DND-41 (cell line): ENCODE measurements around the gene MEGF11.

ENCODE experiments used
- CTCF ChIP-seq: IDR thresholded peaks from 2 replicates; pipeline ENCODE4 v1.5.1; 2012; ENCODE audit warnings: borderline replicate concordance, low read length, moderate library complexity, mild to moderate bottlenecking; ENCODE audit not compliant: poor library complexity, severe bottlenecking; ENCODE audit errors: extremely low read depth
- EZH2 ChIP-seq: IDR thresholded peaks from 3 replicates; pipeline ENCODE4 v1.6.1; 2012; ENCODE audit warnings: borderline replicate concordance, low read depth, mild to moderate bottlenecking, moderate library complexity, low read length, inconsistent platforms; ENCODE audit not compliant: severe bottlenecking

- no peak for TF ChIP-seq CTCF
- no peak for TF ChIP-seq EZH2
These were observed 289.6 kb downstream of the MEGF11 start for GRCh38 chr15:65963911-65964482.
